ENCODE data around the gene MRNIP.

Gene MRNIP

DNA sequence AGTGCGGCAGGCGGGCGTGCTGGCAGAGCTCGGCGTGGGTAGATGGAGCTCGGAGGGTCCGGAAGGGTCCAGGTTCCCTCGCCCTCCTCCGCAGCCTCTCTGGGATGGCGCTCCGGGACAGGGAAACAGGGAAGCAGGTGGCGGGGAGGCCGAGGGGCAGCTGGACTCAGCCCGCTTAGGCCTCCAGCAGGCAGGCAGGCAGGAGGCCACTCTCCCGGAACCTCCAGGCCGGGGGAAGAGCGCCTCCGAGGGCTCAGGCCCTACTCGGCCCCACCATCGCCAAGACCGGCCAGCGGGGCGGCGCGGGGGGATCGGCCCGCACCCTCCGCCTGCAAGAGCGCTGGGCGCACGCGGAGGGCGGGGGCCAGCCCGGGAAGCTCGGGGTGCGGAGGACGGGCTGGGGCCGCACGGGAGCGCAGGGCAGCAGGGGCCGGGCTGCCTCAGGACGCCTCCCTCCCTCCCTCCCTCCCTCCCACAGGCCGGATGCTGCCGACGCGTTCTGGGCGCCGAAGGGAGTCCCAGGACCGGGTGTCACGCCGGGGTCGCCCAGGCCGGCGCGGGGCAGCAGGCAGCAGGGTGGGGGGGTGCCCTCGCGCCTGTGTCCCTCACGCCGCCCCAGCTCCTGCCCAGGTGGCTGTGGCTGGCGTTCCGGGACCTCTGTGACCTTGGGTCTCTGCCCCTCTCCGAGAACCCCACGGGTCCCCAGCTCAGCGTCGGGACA, 52.9 kb downstream of the MRNIP start:
- DNase-seq (ENCODE audit: low read depth in 4 of 4, low spot score in 1 of 4): no peak

- no peak for DNase-seq (ENCODE audit: low read depth in 4 of 4, low spot score in 1 of 4)
Observed at GRCh38 chr5:179805070-179805528, 53.5 kb downstream of the MRNIP start.

DNA sequence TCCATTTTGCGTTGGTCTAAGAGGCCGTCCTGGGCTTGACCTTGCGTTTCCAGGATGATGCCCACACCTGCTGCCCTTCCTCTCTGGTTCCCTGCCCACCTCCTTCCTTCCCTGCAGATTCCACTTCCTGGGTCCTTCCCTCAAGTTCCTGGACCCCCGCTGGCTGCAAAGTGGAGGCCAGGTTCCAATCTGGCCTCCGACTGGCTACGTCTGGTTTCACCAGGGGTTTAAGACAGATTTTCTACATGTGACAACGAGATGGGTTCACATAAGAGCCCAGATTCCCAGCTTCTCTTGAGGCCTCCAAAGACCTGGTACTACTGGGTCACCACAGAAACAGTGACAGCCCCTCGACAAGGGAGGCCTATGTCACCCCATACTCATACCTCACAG, 54.1 kb downstream of the MRNIP start:
- no peak for DNase-seq (ENCODE audit: low read depth in 4 of 4, low spot score in 1 of 4)

- peak in 1 of 4 experiments; percentile 57 for DNase-seq (ENCODE audit: low read depth in 4 of 4, low spot score in 1 of 4)
Observed at GRCh38 chr5:179803651-179804554, 54.7 kb downstream of the MRNIP start.

GRCh38 chr5:179802950-179803562, 55.6 kb downstream of the MRNIP start:
- DNase-seq (ENCODE audit: low read depth in 4 of 4, low spot score in 1 of 4): no peak

- no peak for DNase-seq (ENCODE audit: low read depth in 4 of 4, low spot score in 1 of 4)
Observed at GRCh38 chr5:179802207-179802883, 56.3 kb downstream of the MRNIP start.

GRCh38 chr5:179801304-179802206, 57.1 kb downstream of the MRNIP start:
- peak; percentile 70 to 80 (median 78) for DNase-seq (ENCODE audit: low read depth in 4 of 4, low spot score in 1 of 4)

GRCh38 chr5:179800696-179801201, 57.9 kb downstream of the MRNIP start:
- no peak for DNase-seq (ENCODE audit: low read depth in 4 of 4, low spot score in 1 of 4)

DNA sequence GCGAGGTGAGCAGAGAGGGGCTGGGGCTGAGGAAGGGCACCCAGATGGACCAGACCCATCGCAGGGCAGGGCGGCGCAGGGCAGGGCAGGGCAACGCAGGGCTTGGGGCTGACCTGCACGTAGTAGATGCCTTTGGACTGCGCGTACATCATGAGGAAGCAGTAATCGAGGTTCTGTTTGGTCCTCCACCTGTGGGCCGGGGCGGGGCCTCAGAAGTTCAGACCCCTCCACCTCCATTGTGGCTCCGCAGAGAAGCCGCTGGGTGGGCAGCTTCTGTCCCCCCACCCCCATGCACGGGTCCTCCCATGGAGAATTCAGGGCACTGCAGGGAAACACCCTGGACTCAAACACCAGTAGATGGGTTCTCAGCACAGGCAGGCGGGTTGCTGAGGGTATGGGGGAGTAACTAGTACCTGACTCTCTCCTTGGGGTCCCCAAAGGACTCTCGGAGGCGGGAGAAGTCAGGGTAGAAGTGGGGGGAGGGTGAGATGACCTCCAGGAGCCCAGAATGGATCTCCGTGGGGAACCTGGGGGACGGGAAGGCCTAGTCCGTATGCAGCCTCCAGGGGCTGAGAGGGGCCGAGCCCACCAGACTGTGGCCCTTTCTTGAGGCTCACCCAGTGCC, 58.4 kb downstream of the MRNIP start:
- DNase-seq (ENCODE audit: low read depth in 4 of 4, low spot score in 1 of 4): no peak

DNA sequence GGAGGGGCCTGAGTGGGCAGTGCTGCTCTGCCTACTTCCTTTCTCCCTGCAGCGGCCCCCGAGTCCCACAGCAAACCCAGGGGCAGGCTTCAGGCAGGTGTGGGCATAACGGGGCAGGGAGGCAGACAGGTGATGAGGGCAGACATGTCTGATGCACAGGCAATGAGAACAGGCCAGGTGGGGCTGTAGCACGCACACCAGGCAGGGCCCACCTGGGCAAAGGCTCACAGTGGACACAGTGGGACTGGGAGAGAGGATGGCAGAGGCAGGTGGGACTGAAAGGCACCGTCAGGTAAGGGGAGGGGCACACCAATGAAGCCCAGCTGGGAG, 59.0 kb downstream of the MRNIP start:
- DNase-seq (ENCODE audit: low read depth in 4 of 4, low spot score in 1 of 4): no peak

GRCh38 chr5:179798771-179799643, 59.6 kb downstream of the MRNIP start:
- DNase-seq (ENCODE audit: low read depth in 4 of 4, low spot score in 1 of 4): no peak

DNA sequence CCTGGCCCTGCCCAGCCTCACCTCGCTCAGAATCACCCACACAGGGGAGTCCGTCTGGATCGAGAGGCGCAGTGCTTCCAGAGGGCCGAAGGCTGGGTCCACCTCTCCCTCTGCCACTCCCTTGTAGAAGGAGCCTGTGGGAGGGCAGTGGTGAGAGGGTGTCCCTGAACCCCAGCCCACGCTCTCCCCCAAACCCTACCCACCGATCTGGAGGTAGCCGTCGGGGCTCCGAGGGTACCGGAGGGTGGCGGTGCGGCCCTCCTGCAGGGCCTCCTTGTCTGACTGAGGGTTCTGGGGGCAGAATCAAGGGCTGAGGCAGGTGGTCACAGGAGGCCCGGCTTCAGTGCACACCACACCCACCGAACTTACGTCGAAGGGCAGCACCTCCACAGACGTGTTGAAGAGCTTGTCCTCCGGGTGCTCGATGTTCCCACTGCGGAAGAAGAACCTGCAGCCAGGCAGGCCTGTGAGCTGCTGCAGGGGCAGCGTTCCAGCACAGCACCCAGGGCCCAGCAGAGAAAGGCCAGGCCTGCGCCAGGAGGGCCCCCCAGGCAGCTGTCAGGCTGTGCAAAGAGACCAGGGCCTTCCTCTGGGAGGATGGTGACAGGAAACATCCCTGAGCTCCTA, 60.4 kb downstream of the MRNIP start:
- DNase-seq (ENCODE audit: low read depth in 4 of 4, low spot score in 1 of 4): no peak

DNA sequence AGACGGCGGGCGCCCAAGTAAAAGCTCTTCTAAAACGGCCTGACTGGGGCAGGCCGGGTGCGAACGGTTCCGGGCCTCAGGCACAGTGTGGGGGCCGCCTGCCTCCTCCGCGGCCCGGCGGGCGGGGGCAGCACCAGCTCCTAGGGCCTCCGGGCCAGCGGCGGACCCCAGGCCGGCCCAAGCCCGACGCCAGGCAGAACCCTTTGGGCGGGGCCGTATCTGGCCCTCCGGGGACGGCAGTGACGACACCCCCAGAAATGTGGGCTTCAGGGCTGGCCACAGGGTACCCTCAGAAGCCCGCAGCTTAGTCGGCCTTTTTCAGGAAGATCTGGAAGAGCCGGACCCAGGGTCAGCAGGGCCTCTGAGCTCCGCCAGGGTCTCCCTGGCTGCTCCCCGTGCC, 60.9 kb downstream of the MRNIP start:
- DNase-seq (ENCODE audit: low read depth in 4 of 4, low spot score in 1 of 4): no peak

DNA sequence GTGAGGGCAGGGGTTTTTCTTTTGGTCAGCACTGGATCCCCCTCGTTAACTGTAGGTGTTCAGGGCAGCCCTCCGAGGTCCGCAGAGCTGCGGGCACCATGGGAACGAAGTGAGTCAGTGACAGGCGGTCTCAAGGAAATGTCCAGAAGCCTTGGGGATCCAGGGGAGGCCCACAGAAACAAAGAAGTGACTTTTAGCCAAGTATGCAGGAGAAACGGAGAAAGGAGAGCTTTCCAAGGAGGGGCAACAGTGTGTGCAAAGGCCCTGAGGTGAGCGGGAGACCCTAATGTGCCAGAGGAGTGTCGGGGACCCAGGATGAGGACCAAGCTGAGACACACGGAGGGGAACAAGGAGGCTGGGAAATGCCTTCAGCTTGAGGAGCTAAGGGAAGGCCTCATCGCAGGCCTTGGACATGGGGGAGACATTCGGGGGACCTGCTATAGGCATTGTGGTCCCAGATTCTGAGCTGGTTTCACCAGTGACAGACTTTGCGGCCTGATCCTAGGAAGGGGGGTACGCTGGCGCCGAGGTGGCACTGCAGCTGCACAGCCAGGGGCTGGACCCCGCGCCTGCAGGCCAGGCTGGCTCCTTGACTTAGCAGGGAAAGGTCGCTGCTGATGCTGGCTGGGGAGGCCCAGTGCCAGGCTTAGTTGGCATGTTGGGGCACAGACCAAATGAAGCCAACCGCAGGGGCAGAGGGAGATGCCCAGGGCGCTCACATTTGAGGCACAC, 61.6 kb downstream of the MRNIP start:
- DNase-seq (ENCODE audit: low read depth in 4 of 4, low spot score in 1 of 4): no peak

DNA sequence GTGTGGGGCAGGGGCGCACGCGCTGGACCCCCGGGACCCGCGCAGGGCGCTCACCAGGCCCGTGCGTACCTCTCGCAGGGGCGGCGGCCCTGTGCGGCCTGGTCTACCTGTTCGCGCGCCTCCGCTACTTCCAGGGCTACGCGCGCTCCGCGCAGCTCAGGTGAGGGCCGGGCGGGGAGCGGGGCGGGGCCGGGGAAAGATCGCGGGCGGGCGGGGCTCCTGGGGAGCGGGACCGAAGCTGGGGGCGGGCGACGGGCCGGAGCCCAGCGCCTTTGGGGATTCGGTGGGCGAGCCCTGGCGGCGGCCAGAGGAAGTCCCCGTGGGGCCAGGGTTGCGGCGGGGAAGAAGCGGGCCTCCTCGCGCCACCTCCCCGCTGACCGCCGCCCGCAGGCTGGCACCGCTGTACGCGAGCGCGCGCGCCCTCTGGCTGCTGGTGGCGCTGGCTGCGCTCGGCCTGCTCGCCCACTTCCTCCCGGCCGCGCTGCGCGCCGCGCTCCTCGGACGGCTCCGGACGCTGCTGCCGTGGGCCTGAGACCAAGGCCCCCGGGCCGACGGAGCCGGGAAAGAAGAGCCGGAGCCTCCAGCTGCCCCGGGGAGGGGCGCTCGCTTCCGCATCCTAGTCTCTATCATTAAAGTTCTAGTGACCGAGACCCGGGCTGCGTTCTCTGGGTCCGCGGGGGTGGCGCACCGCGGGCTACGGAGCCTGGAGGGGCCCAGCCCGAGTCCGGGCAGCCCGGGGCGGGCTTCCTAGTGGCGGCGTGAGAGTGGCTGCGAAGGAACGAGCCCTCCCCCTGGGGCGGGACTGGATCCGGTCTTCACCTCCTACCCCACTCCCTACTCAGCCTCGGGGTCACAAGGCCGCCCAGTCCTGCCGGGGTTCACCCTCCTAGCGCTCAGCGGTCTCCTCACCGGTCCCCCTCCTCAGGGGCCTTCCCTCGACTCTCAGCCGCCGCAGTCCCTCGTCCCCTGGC, 62.5 kb downstream of the MRNIP start:
- peak; percentile 39 to 60 (median 48) for DNase-seq (ENCODE audit: low read depth in 4 of 4, low spot score in 1 of 4)

All from stimulated activated CD4-positive, alpha-beta T cell treated with anti-CD3 and anti-CD28 coated beads, Interleukin-1b, Interleukin-23, amount 100 ng/mL, for 24 hours (primary cell).